ENCODE results near the gene CDKN1C. TPM values are rescaled to one million over a fixed set of nuclear protein-coding genes. Genes with fewer than 3 reads are reported as not detected.

The CDKN1C gene
- total RNA-seq = 0.65 and 2.6 TPM in 2 replicates

GRCh38 chr11:2885678-2886081 is at the start of gene CDKN1C:
TSS of gene CDKN1C (minus strand) at chr11:2885775. CDS start at chr11:2885456, 319 bp downstream.

DNA sequence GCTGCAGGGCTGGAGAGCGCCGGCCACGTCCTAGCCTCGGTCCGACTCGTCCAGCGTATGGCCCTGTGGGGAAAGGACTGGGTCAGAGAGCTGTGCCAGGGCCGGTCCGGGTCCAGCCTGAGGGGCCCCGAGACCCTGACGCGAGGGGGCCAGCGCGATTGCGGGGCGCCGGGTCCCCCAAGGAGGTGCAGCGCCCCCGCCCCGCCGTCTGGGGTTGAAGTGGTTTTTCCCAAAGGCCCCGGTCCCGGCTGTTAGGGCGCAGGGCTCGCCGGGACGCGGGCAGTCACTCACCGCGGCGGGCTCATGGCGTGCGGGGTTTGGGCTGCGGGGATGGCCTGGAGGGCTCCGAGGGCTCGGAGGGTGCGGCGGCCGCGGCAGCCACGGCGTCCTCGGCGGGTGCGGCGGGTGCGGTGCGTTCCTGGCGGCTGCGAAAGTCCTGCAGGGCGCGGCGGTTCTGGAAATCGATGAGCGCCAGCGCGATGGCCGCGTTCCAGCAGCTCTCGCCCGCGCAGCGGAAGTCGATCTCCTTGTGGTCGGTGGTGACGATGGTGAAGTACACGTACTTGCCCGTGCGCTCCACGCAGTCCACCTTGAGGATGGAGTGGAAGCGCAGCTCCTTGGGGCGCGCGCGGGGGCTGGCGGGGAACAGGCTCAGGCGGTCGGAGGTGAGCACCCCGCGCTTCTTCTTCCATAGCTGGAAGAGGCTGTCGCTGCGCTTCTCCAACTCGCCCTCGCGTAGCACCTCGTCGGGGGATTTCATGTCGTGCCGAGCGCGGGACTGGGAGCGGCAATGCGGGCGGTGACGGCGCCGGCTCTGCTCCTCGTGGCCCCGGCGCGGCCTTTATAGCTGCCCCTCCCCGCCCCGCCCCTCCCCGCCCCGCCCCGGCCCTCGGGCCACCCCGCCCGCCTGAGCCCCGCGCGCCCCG is 43.3 kb upstream of the CDKN1C start, which contains the start of gene PHLDA2:
TSS of gene PHLDA2 (minus strand) at position 816 of the 926 bp plus-strand sequence. CDS start at position 760, 56 bp downstream.

Other genes with a start within 250 kb of the CDKN1C start
- gene KCNQ1OT1, start 185.8 kb downstream of the CDKN1C start, total RNA-seq = 0.11 and 0.31 TPM in 2 replicates
- gene PHLDA2, start 43.6 kb upstream of the CDKN1C start, total RNA-seq = 70.2 and 78.2 TPM in 2 replicates
- gene NAP1L4, start 106.6 kb upstream of the CDKN1C start, total RNA-seq = 103 and 105 TPM in 2 replicates
- 78.4 and 78.5 TPM in 2 replicates for gene CARS1, start 171.6 kb upstream of the CDKN1C start, total RNA-seq